K562 (cell line): Measurements from ENCODE around the gene GCK. TPM values are rescaled to one million over a fixed set of nuclear protein-coding genes. Genes with fewer than 3 reads are reported as not detected.

ENCODE experiments used
- ATAC-seq: fragments of 200-7000 bp; cut with Tn5 transposase; 3 replicates; pipeline ENCODE4 v1.9.1; 2020; ENCODE audit warnings: moderate library complexity
- BruUV-seq: library from RNA; stranded (reverse); fragments of 400-500 nt; replicated peaks from 2 replicates; lab custom pipeline; 2021; lab: Mats Ljungman, UMichigan
- CTCF ChIA-PET: fragments of 300-600 bp; formaldehyde crosslinking; extraction: SDS; loops from one replicate; lab custom pipeline; 2021; ENCODE audit warnings: low intra/inter-chr PET ratio; lab: Yijun Ruan, JAX
- POLR2A ChIA-PET: fragments of 300-600, 350-650 bp; sonication (Branson Sonifier 250); formaldehyde crosslinking; extraction: SDS; loops from one replicate; lab custom pipeline; 2021; ENCODE audit warnings: antibody characterized with exemption, inconsistent platforms; lab: Yijun Ruan, JAX
- DNase-seq, 4 experiments: peaks; one replicate each; pipeline versions ENCODE4 v3.0.0 to v3.0.0-alpha.2; 2011 to 2018; ENCODE audit warnings: low spot score in 3 of 4, mixed read lengths in 3 of 4; ENCODE audit errors: extremely low read depth in 1 of 4
- FAIRE-seq: peaks from 2 replicates; lab custom pipeline; 2011; peaks lifted over from hg19 to GRCh38; lab: Jason Lieb, UNC
- H2AFZ ChIP-seq: 2 replicates; pipeline ENCODE4 v1.6.0; 2011; ENCODE audit warnings: low read depth, low read length, control low read depth, inconsistent platforms
- H3K27ac ChIP-seq: fragments of 200-600 bp; 3 replicates; pipeline ENCODE4 v1.8.0; 2011; ENCODE audit warnings: low read depth, mild to moderate bottlenecking, control low read depth, inconsistent platforms, low read length, moderate library complexity, mixed read lengths; ENCODE audit errors: extremely low read depth
- H3K27me3 ChIP-seq, 2 experiments: fragments of 300-600 bp in 1 of 2; 2 replicates in 1 of 2; 3 replicates in 1 of 2; pipeline versions ENCODE4 v1.6.0 to v1.8.0; 2011; ENCODE audit warnings: inconsistent platforms in 2 of 2, low read length in 2 of 2, mild to moderate bottlenecking in 1 of 2, mixed read lengths in 1 of 2, moderate library complexity in 1 of 2; ENCODE audit not compliant: control insufficient read depth in 2 of 2, insufficient read depth in 2 of 2
- H3K36me3 ChIP-seq: fragments of 300-600 bp; 3 replicates; pipeline ENCODE4 v1.8.0; 2011; ENCODE audit warnings: mild to moderate bottlenecking, low read length, inconsistent platforms; ENCODE audit not compliant: control insufficient read depth, insufficient read depth
- H3K4me1 ChIP-seq, 2 experiments: fragments of 200-600 bp in 1 of 2; replicated peaks in 1 of 2; 2 replicates in 1 of 2; 3 replicates in 1 of 2; pipeline versions ENCODE4 v1.5.1 to v1.8.0; 2011; ENCODE audit warnings: inconsistent platforms in 2 of 2, low read length in 2 of 2, mild to moderate bottlenecking in 1 of 2, mixed read lengths in 1 of 2, moderate library complexity in 1 of 2; ENCODE audit not compliant: control insufficient read depth in 2 of 2, insufficient read depth in 2 of 2
- H3K4me2 ChIP-seq: 2 replicates; pipeline ENCODE4 v1.6.1; 2011; ENCODE audit warnings: low read length, control low read depth, inconsistent platforms, mixed read lengths; ENCODE audit not compliant: insufficient read depth
- H3K4me3 ChIP-seq: fragments of 200-600 bp; sonication (generic), shearing (Covaris generic); 2 replicates; pipeline ENCODE4 v1.5.1; 2016; ENCODE audit warnings: control low read depth, inconsistent platforms
- H3K79me2 ChIP-seq: fragments of 200-600 bp; 3 replicates; pipeline ENCODE4 v1.8.0; 2011; ENCODE audit warnings: low read length, inconsistent platforms; ENCODE audit not compliant: control insufficient read depth, insufficient read depth
- H3K9ac ChIP-seq, 2 experiments: 2 replicates each; pipeline versions ENCODE4 v1.6.0 to v1.6.1; 2011; ENCODE audit warnings: low read depth in 2 of 2, low read length in 2 of 2, control low read depth in 1 of 2, inconsistent platforms in 1 of 2, mild to moderate bottlenecking in 1 of 2, mixed read lengths in 1 of 2; ENCODE audit not compliant: insufficient read depth in 1 of 2
- H3K9me1 ChIP-seq: one replicate; pipeline ENCODE4 v1.6.0; 2011; ENCODE audit warnings: inconsistent platforms, mild to moderate bottlenecking, low read length, moderate library complexity; ENCODE audit not compliant: control insufficient read depth, insufficient read depth
- H3K9me3 ChIP-seq: replicated peaks from 2 replicates; pipeline ENCODE4 v1.5.1; 2011; ENCODE audit warnings: low read depth, low read length, inconsistent platforms; ENCODE audit not compliant: control insufficient read depth, insufficient read depth
- H4K20me1 ChIP-seq: replicated peaks from 2 replicates; pipeline ENCODE4 v1.6.1; 2011; ENCODE audit warnings: low read length, inconsistent platforms, mixed read lengths; ENCODE audit not compliant: control insufficient read depth, insufficient read depth
- COPS2 ChIP-seq: fragments of 450-650 bp; conservative IDR thresholded peaks from 2 replicates; pipeline ENCODE4 v1.6.1; 2016; ENCODE audit warnings: mild to moderate bottlenecking, moderate library complexity
- E2F1 ChIP-seq: sonication (generic); formaldehyde crosslinking; IDR thresholded peaks from 2 replicates; pipeline ENCODE4 v1.8.1; 2023; ENCODE audit warnings: mild to moderate bottlenecking, missing genetic modification reagents, moderate library complexity
- ERF ChIP-seq: fragments of 450-650 bp; formaldehyde crosslinking; IDR thresholded peaks from 2 replicates; pipeline ENCODE4 v1.4.0; 2020; ENCODE audit warnings: mild to moderate bottlenecking, mixed read lengths
- MLLT1 ChIP-seq, 2 experiments: fragments of 450-650 bp; IDR thresholded peaks; 2 replicates each; pipeline ENCODE4 v1.6.1; 2016
- POLR2A ChIP-seq: fragments of 450-650 bp; conservative IDR thresholded peaks from 2 replicates; pipeline ENCODE4 v1.6.1; 2016
- ZBTB33 ChIP-seq: sonication (generic); formaldehyde crosslinking; IDR thresholded peaks from 2 replicates; pipeline ENCODE4 v1.8.1; 2023; ENCODE audit warnings: mild to moderate bottlenecking, missing genetic modification reagents
- WGBS: fragments of 100-300 bp; shearing (Covaris generic); methylation state at CpG from one replicate; pipeline ENCODE4 v1.1.6; 2016; ENCODE audit warnings: low coverage, mixed read lengths; ENCODE audit not compliant: insufficient coverage; ENCODE audit errors: missing lambda C conversion rate; 5-methylcytosine and 5-hydroxymethylcytosine counted together
- in situ Hi-C: fragments of 300-500 bp; cut with MboI; formaldehyde crosslinking; loops from 4 replicates; pipeline ENCODE4 v1.15.0; 2018; ENCODE audit warnings: inconsistent platforms, mixed read lengths
- intact Hi-C: fragments of 100-400 bp; cut with micrococcal nuclease; formaldehyde crosslinking; loops from 2 replicates; pipeline ENCODE4 v1.14.2; 2022
- polyA plus RNA-seq, 8 experiments: library from polyadenylated mRNA; depleted of rRNA in 4 of 8; stranded (reverse) in 5 of 8; unstranded in 3 of 8; fragments of >200 nt; fragmentation: Nextera tagmentation in 2 of 8; fragmentation: Illumina TruSeq in 1 of 8; extraction: Ambion mirVana in 2 of 8; extraction: Trizol in 1 of 8; gene quantifications; 2 replicates each; pipeline versions ENCODE4 v1.2.1 to v1.2.3, GENCODE V29; 2011 to 2014; ENCODE audit warnings: inconsistent platforms in 1 of 8, missing spikeins in 1 of 8
- total RNA-seq, 7 experiments: library from RNA; depleted of rRNA in 6 of 7; stranded (reverse); fragments of >200 nt in 6 of 7; fragmentation: Illumina TruSeq in 2 of 7; extraction: Trizol in 2 of 7; gene quantifications; 2 replicates each; pipeline versions ENCODE4 v1.2.1 to v1.2.3, GENCODE V29; 2011 to 2021; ENCODE audit warnings: low replicate concordance in 1 of 7
- TF ChIP-seq, protein P1 (sequence below): fragments of 450-650 bp; conservative IDR thresholded peaks from 2 replicates; pipeline ENCODE4 v1.6.1; 2016; ENCODE audit warnings: missing genetic modification characterization, low read depth, mild to moderate bottlenecking, missing compliant biosample characterization, moderate library complexity

The GCK gene
- total and polyA plus RNA-seq, 9 of the 15 experiments (the other 6 are each of a cell fraction or from before 2014, with no cell fraction given), result 0.11 to 0.55 (median 0.16) TPM; not detected in 3

DNA sequence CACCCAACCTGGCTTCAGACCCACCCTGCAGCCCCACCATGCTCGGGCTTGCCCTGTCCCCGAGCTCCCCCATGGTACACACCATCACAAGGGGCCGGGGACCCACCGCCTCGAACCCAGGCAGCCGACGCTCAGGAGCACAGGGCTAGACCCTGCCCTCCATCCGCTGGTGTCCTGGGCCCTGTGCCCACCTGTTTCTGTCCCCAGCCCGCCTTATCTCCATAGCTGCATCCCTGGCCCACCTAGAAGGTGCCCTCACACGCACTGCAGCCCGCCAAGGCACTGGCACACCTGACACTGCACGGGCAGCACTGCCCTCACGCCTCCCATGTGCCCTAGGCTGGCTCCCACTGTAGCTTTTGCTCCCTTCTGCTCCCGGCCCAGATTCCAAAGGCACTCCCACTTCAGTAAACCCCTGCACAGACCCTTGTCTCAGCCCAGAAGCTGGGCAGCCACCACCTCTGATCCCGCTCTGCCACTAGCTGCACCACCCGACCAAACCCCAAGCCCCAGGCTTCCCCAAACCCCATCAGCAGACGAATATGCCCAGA, 28.7 kb upstream of the GCK start (continued):
- TF ChIP-seq MLLT1 (IDR thresholded peaks at IDR 0.05), result no peak
- TF ChIP-seq COPS2, result no peak
- TF ChIP-seq ERF (CRISPR knock-in tag), result no peak
- TF ChIP-seq, protein P1, sequence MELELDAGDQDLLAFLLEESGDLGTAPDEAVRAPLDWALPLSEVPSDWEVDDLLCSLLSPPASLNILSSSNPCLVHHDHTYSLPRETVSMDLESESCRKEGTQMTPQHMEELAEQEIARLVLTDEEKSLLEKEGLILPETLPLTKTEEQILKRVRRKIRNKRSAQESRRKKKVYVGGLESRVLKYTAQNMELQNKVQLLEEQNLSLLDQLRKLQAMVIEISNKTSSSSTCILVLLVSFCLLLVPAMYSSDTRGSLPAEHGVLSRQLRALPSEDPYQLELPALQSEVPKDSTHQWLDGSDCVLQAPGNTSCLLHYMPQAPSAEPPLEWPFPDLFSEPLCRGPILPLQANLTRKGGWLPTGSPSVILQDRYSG (tag), result no peak

- H3K36me3 ChIP-seq, result peaks cover 11% of the 10 kb centered on the region; the same call in 2 of the 3 replicates
- CTCF ChIA-PET, result no interaction called here
- no peaks in the 10 kb centered on the region for H3K79me2 ChIP-seq
- peaks cover 15% of the 10 kb centered on the region for H4K20me1 ChIP-seq
- peak overlapping the region in 1 of 2 experiments; percentile 29; a peak in 1 of 4 replicates for H3K9ac ChIP-seq
- peaks cover 13 to 68% of the 10 kb centered on the region in 2 experiments; a peak in 4 of 5 replicates for H3K4me1 ChIP-seq
- peaks cover 9% of the 10 kb centered on the region for H3K9me1 ChIP-seq
- FAIRE-seq (no peak), DNase-seq (no peak), ATAC-seq (no peak)
- no peaks in the 10 kb centered on the region for H3K9me3 ChIP-seq
- no TSS peak for BruUV-seq
- no peak overlapping the region for H3K4me2 ChIP-seq
- no peaks in the 10 kb centered on the region for H3K27me3 ChIP-seq
- intact Hi-C loops, result no loop called here
- no peak overlapping the region for H3K4me3 ChIP-seq
- TF ChIP-seq POLR2A (no peak), ZBTB33 (CRISPR knock-in tag) (0 out of 2 replicates have a peak, but pooled peaks have one; percentile 50), E2F1 (no peak)
- no peak overlapping the region for H2AFZ ChIP-seq
- in situ Hi-C loops, result no loop called here
- no peak overlapping the region for H3K27ac ChIP-seq
- 56% methylated on average over 12 of the region's 19 CpGs for WGBS
- POLR2A ChIA-PET, result interaction anchor here (2.2 kb wide), 1 partner anchor 13 kb away, joined by 9 read pairs; no protein-coding TSS in a partner anchor
These were observed 28.0 kb upstream of the GCK start for GRCh38 chr7:44217223-44217714.
